Epithelial cell of proximal tubule (primary cell): Measurements from ENCODE around the gene RGS14. TPM values are rescaled to one million over a fixed set of nuclear protein-coding genes. Genes with fewer than 3 reads are reported as not detected.
"Not testable (repeated sequence)": the region's sequence is repeated elsewhere in the genome, so short reads cannot be mapped to it uniquely, and the experiment has no call there.

Experiments used
- DNase-seq: peaks from one replicate; pipeline ENCODE4 v3.0.0-alpha.2; 2011; ENCODE audit warnings: low read depth
- H3K4me3 ChIP-seq: 2 replicates; pipeline ENCODE4 v1.5.1; 2011; ENCODE audit warnings: low read depth, mild to moderate bottlenecking, low read length
- total RNA-seq: library from RNA; depleted of rRNA; stranded (reverse); fragments of >200 nt; gene quantifications from 2 replicates; pipeline ENCODE4 v1.2.3, GENCODE V29; 2015
- TF ChIP-seq, protein P1 (sequence below): conservative IDR thresholded peaks from 2 replicates; pipeline ENCODE4 v1.5.1; 2012; ENCODE audit warnings: low read depth, mild to moderate bottlenecking, low read length

The RGS14 gene
- total RNA-seq, 1 donor from 2014 or later = 19.6 TPM

DNA sequence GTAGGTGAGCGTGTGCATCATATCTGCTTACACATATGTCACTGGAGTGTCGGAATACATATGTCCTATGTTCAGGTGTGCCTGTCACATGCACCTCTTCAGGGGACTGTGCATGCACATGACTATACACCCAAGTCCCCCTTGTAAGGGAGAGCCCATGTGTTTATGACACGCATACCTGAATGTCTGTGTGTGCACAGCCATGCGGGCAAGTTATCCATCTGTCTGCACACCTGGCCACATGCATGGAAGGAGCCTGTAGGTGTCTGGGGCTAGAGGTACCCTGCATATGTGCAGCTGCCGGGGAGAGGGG lies 622 bp upstream of the RGS14 start:
- no peak for DNase-seq
- H3K4me3 ChIP-seq = no peak overlapping the region
- TF ChIP-seq, protein P1, sequence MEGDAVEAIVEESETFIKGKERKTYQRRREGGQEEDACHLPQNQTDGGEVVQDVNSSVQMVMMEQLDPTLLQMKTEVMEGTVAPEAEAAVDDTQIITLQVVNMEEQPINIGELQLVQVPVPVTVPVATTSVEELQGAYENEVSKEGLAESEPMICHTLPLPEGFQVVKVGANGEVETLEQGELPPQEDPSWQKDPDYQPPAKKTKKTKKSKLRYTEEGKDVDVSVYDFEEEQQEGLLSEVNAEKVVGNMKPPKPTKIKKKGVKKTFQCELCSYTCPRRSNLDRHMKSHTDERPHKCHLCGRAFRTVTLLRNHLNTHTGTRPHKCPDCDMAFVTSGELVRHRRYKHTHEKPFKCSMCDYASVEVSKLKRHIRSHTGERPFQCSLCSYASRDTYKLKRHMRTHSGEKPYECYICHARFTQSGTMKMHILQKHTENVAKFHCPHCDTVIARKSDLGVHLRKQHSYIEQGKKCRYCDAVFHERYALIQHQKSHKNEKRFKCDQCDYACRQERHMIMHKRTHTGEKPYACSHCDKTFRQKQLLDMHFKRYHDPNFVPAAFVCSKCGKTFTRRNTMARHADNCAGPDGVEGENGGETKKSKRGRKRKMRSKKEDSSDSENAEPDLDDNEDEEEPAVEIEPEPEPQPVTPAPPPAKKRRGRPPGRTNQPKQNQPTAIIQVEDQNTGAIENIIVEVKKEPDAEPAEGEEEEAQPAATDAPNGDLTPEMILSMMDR = no peak

- DNase-seq = no peak
- no peak overlapping the region for H3K4me3 ChIP-seq
- TF ChIP-seq, protein P1 = no peak
Measured at GRCh38 chr5:177358370-177358819, 671 bp downstream of the RGS14 start.

DNA sequence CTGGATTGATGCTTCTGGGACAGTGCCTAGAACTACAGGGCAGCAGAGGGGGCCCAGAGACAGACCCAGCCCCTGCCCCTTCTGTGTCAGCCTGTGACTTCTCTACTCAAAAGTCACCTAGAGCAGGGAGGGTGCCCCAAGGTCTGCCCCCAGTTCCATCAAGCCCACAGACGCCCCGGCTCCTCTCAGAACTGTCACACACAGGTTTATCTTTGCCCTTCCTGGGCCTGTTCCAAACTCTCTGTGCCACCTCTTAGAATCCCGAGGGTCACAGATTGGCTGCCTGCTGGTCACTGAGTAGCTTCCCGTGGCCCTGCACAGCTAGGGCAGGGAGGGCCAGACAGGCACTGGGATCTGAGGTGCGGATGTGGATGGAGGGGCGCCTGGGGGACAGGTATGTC lies 1.7 kb downstream of the RGS14 start:
- TF ChIP-seq, protein P1 = no peak

GRCh38 chr5:177359860-177360259 lies 2.1 kb downstream of the RGS14 start:
- H3K4me3 ChIP-seq = no peak overlapping the region
- TF ChIP-seq, protein P1 = no peak
- no peak for DNase-seq

More for the DNA sequence above, 1.7 kb downstream of the RGS14 start:
- no peak overlapping the region for H3K4me3 ChIP-seq
- no peak for DNase-seq

- not testable (repeated sequence) for H3K4me3 ChIP-seq, DNase-seq
Measured at GRCh38 chr5:177360740-177361139, 3.0 kb downstream of the RGS14 start.

DNA sequence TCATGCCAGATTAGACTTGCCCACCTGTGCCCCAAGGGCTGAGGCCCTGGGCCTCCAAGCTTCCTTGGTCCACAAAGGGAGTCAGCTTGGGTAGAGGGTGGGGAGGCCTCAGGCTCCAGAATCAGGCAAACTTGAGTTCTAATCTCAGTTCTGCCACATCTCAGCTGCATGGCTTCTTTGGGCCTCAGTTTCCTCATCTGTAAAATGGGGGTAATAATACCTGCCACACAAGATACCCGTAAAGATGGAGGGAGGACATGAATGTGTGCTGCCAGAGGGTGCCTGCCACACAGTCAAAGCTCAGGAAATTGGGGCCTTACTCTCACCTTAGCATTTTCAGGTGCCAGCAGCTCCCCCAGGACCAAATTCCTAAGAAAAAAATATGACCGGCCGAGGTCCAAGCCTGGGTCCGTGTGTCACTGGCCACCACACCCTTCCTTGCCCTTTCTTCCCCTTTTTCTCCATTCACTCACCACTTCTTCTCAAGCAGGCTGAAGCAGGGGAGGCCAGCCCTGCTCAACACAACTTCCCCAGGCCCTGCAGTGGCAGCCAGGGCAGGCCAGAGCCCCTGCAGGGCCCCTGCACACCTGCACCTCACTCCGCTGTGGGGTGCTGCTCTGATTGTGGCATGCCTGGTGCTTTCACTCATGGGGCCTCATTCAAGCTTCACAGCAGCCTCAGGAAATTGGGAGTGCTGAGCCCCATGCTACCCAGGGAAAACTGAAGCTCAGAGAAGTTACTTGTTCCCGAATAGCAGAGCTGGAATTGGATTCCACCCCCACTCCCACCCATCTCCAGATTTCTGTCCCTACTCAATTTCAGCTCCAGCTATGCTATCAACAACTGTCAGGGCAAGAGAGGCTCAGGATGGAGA lies 3.9 kb downstream of the RGS14 start:
- DNase-seq = no peak
- no peak overlapping the region for H3K4me3 ChIP-seq

GRCh38 chr5:177362292-177362609 lies 4.5 kb downstream of the RGS14 start:
- DNase-seq = no peak
- TF ChIP-seq, protein P1 = no peak
- no peak overlapping the region for H3K4me3 ChIP-seq

More for the DNA sequence above, 3.9 kb downstream of the RGS14 start:
- TF ChIP-seq, protein P1 = no peak
